Activated naive CD4-positive, alpha-beta T cell treated with anti-CD3 and anti-CD28 coated beads, Interleukin-2, amount 50 U/mL, for 72 hours (primary cell): ENCODE results near the gene EMC10. TPM values are rescaled to one million over a fixed set of nuclear protein-coding genes. Genes with fewer than 3 reads are reported as not detected.
"Not testable (repeated sequence)": the region's sequence is repeated elsewhere in the genome, so short reads cannot be mapped to it uniquely, and the experiment has no call there.

Experiments
- ATAC-seq, 2 donors: fragments of 150-1000 bp; cut with Tn5 transposase; 2 replicates each; pipeline ENCODE4 v1.10.0; 2021; ENCODE audit warnings: mild to moderate bottlenecking in 2 of 2, moderate library complexity in 2 of 2
- DNase-seq, 2 donors: peaks; one replicate each; pipeline ENCODE4 v3.0.0; 2021 to 2022; ENCODE audit warnings: low spot score in 2 of 2
- H3K27ac Mint-ChIP-seq, 2 donors: one replicate each; pipeline ENCODE4 v1.8.0; 2022; ENCODE audit warnings: mild to moderate bottlenecking in 2 of 2, mixed read lengths in 2 of 2
- H3K36me3 Mint-ChIP-seq, 2 donors: one replicate each; pipeline ENCODE4 v1.8.0; 2022; ENCODE audit warnings: mixed read lengths in 2 of 2
- H3K9me3 Mint-ChIP-seq, 2 donors: one replicate each; pipeline ENCODE4 v1.8.0; 2022; ENCODE audit warnings: mixed read lengths in 2 of 2
- total RNA-seq, 2 donors: library from RNA; stranded (reverse); gene quantifications; one replicate each; pipeline ENCODE4 v1.2.3, GENCODE V29; 2022

Gene EMC10
- 10 to 100 TPM; 27.3 to 45.5 TPM for total RNA-seq

- DNase-seq (peak; percentile 94 to 96), ATAC-seq (peak; percentile 94 to 98)
- Mint-ChIP-seq H3K9me3 (no peaks in the 10 kb centered on the region), H3K36me3 (peaks cover 7 to 20% of the 10 kb centered on the region in 2 donors), H3K27ac (peak within 1 kb of the TSS; percentile 91 to 98)
Measured at GRCh38 chr19:50476224-50476906, at the start of gene EMC10, which contains the start of gene GARIN5A. Gene EMC10, plus strand, starts transcription at chr19:50476507. Its CDS starts 38 bp downstream, at chr19:50476545. Gene GARIN5A, minus strand, starts transcription at chr19:50476848. Its CDS starts 460 bp downstream, at chr19:50476388.

GRCh38 chr19:50427318-50427925 is 48.9 kb upstream of the EMC10 start:
- no peaks in the 10 kb centered on the region for H3K9me3 Mint-ChIP-seq
- DNase-seq, result no peak
- no peaks in the 10 kb centered on the region for H3K36me3 Mint-ChIP-seq
- H3K27ac Mint-ChIP-seq, result no peak overlapping the region
- ATAC-seq, result no peak

GRCh38 chr19:50427997-50428425 is 48.3 kb upstream of the EMC10 start:
- Mint-ChIP-seq H3K27ac (no peak overlapping the region), H3K9me3 (no peaks in the 10 kb centered on the region), H3K36me3 (no peaks in the 10 kb centered on the region)
- DNase-seq (no peak), ATAC-seq (peak in 1 of 2 donors; percentile 13)

- peak overlapping the region in 1 of 2 donors; percentile 9 for H3K27ac Mint-ChIP-seq
- H3K9me3 Mint-ChIP-seq, result no peaks in the 10 kb centered on the region
- no peaks in the 10 kb centered on the region for H3K36me3 Mint-ChIP-seq
- ATAC-seq (no peak), DNase-seq (no peak)
Measured at GRCh38 chr19:50428772-50429463, 47.4 kb upstream of the EMC10 start.

GRCh38 chr19:50430888-50431342 is 45.4 kb upstream of the EMC10 start:
- Mint-ChIP-seq H3K36me3 (no peaks in the 10 kb centered on the region), H3K9me3 (no peaks in the 10 kb centered on the region), H3K27ac (peak overlapping the region; percentile 29 to 82)
- ATAC-seq, result no peak
- DNase-seq, result no peak

GRCh38 chr19:50431343-50432220 is 44.7 kb upstream of the EMC10 start:
- H3K36me3 Mint-ChIP-seq, result no peaks in the 10 kb centered on the region
- DNase-seq (peak; percentile 90 to 97), ATAC-seq (peak; percentile 97 to 98)
- H3K27ac Mint-ChIP-seq, result peak overlapping the region; percentile 82 to 94
- H3K9me3 Mint-ChIP-seq, result no peaks in the 10 kb centered on the region

GRCh38 chr19:50432221-50433028 is 43.9 kb upstream of the EMC10 start, which contains the start of gene MYBPC2:
Gene MYBPC2, plus strand, starts transcription at chr19:50432892. Its CDS starts 62 bp downstream, at chr19:50432954.
- Mint-ChIP-seq H3K9me3 (no peaks in the 10 kb centered on the region), H3K27ac (peak within 1 kb of the TSS; percentile 82 to 94), H3K36me3 (no peaks in the 10 kb centered on the region)
- no peak for ATAC-seq
- DNase-seq, result no peak

GRCh38 chr19:50433201-50434180 is 42.8 kb upstream of the EMC10 start:
- peak overlapping the region in 1 of 2 donors; percentile 82 for H3K27ac Mint-ChIP-seq
- no peak for DNase-seq
- no peak for ATAC-seq
- H3K9me3 Mint-ChIP-seq, result no peaks in the 10 kb centered on the region
- no peaks in the 10 kb centered on the region for H3K36me3 Mint-ChIP-seq

GRCh38 chr19:50434525-50434924 is 41.8 kb upstream of the EMC10 start:
- Mint-ChIP-seq H3K9me3 (no peaks in the 10 kb centered on the region), H3K27ac (no peak overlapping the region)
- no peak for DNase-seq

GRCh38 chr19:50435221-50435620 is 41.1 kb upstream of the EMC10 start:
- no peak for ATAC-seq
- H3K36me3 Mint-ChIP-seq, result no peaks in the 10 kb centered on the region
- H3K9me3 Mint-ChIP-seq, result no peaks in the 10 kb centered on the region
- no peak overlapping the region for H3K27ac Mint-ChIP-seq
- no peak for DNase-seq

More at GRCh38 chr19:50434525-50434924, 41.8 kb upstream of the EMC10 start:
- no peaks in the 10 kb centered on the region for H3K36me3 Mint-ChIP-seq
- no peak for ATAC-seq

- no peaks in the 10 kb centered on the region for H3K9me3 Mint-ChIP-seq
- no peaks in the 10 kb centered on the region for H3K36me3 Mint-ChIP-seq
- no peak for ATAC-seq
- H3K27ac Mint-ChIP-seq, result no peak overlapping the region
- DNase-seq, result no peak
Measured at GRCh38 chr19:50435627-50436026, 40.7 kb upstream of the EMC10 start.

- no peak for DNase-seq
- Mint-ChIP-seq H3K9me3 (no peaks in the 10 kb centered on the region), H3K27ac (no peak overlapping the region)
Measured at GRCh38 chr19:50437862-50438449, 38.4 kb upstream of the EMC10 start.

GRCh38 chr19:50439130-50439529 is 37.2 kb upstream of the EMC10 start:
- H3K36me3 Mint-ChIP-seq, DNase-seq, H3K9me3 Mint-ChIP-seq, H3K27ac Mint-ChIP-seq, ATAC-seq: not testable (repeated sequence)

More at GRCh38 chr19:50437862-50438449, 38.4 kb upstream of the EMC10 start:
- no peaks in the 10 kb centered on the region for H3K36me3 Mint-ChIP-seq
- no peak for ATAC-seq

GRCh38 chr19:50444059-50444458 is 32.2 kb upstream of the EMC10 start:
- H3K9me3 Mint-ChIP-seq, result peaks cover 0 to 4% of the 10 kb centered on the region in 2 donors
- DNase-seq (no peak), ATAC-seq (no peak)
- H3K27ac Mint-ChIP-seq, result no peak overlapping the region
- H3K36me3 Mint-ChIP-seq, result no peaks in the 10 kb centered on the region
